GM23248 (cell line): ENCODE results near the gene IFNA16.

Source experiments
- EZH2 ChIP-seq: fragments of 200-600 bp; sonication (generic); IDR thresholded peaks from 2 replicates; pipeline ENCODE4 v1.6.1; 2018; ENCODE audit warnings: antibody characterized with exemption, mild to moderate bottlenecking; ENCODE audit not compliant: insufficient read depth, poor library complexity, severe bottlenecking
- EZH2phosphoT487 ChIP-seq: fragments of 200-600 bp; sonication (generic); IDR thresholded peaks from 2 replicates; pipeline ENCODE4 v1.6.1; 2018; ENCODE audit warnings: antibody characterized with exemption, moderate library complexity, mild to moderate bottlenecking, low read depth; ENCODE audit not compliant: insufficient read depth

DNA sequence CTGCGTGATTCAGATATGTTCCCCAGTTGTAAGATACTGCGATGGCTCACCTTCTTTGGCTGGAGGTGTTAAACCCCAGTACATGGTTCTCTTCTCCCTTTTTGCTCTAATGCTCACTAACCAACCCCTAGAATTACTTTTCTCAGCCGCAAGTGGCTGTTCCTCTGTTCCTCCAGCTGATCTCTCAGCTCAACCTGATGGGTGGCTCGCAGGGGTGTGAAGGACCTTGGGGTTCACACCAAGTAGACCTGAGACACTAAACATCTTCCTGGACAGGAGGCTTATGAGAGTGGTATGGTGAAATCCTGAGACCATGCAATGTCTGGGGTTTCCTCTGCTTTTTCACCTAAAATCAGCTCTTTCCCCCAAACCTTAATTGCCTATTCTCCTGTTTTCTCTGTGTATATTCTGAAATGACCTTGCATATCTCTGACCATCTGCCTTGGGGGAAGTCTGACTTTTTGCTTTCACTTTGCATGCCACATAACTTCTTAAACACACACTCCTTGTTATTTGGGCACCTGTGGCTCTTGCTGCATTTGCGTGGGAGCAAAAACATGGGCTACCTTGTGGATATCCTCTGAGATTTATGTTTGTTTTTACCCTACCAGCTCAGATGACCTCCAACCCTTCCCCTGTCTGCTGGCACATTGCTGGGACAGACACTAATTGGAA is 38.6 kb upstream of the IFNA16 start:
- TF ChIP-seq EZH2phosphoT487 (no peak), EZH2 (no peak)
